Endometrial microvascular endothelial cells (primary cell): Measurements from ENCODE around the gene AGBL2. TPM values are rescaled to one million over a fixed set of nuclear protein-coding genes. Genes with fewer than 3 reads are reported as not detected.
"Not testable (repeated sequence)": the region's sequence is repeated elsewhere in the genome, so short reads cannot be mapped to it uniquely, and the experiment has no call there.

Experiments used
- in situ Hi-C: cut with HindIII; loops from 2 replicates; pipeline ENCODE4 v1.10.0; 2017; ENCODE audit warnings: low sequenced_read_pairs, low pct_unique_long_range_greater_than_20kb; ENCODE audit errors: inconsistent ontology term
- total RNA-seq: library from RNA; depleted of rRNA; stranded (reverse); fragments of >200 nt; gene quantifications from one replicate; pipeline ENCODE4 v1.2.3, GENCODE V29; 2015; ENCODE audit errors: inconsistent ontology term

Gene AGBL2
- total RNA-seq, 1 donor from 2014 or later = not detected

DNA sequence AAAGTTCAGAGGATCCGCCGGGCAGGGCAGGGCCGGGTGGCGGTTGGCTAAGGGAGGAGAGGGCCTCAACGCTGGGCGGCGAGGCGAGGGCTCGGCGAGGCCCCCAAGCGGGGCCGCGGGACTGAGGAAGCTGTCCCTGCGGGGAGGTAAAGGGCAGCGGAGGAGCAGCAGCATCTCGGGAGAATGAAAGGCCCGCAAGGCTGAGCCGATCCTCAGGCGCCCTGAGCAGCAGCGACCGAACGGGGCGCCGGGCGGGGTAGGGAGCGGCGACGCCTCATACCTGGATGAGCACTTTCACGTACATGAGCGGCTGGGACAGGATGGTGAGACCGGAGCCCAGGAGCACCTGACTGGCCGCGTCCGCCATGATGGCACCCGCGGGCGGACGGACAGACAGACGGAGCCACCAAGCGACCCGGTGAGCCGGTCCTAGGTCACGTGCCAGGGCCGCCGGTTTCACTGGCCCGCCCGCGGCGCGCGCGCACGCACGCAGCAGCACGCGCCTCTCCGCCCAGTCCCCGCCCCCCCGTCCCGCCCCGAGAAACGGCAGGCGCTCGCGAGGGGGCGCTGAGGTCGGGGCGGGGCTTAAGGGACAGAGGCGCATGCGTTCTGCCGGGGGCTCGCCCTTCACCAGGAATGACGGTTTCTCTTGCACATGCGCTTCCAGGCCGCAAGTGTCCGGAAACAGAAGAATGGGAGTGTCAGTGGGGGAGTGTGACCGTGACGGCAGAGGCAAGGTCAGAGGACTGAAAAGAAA lies 72.9 kb downstream of the AGBL2 start, which contains the start of gene MTCH2:
TSS of gene MTCH2 (minus strand) at position 461 of the 757 bp plus-strand sequence. CDS start at position 367, 94 bp downstream.
- in situ Hi-C loops = no loop called here

DNA sequence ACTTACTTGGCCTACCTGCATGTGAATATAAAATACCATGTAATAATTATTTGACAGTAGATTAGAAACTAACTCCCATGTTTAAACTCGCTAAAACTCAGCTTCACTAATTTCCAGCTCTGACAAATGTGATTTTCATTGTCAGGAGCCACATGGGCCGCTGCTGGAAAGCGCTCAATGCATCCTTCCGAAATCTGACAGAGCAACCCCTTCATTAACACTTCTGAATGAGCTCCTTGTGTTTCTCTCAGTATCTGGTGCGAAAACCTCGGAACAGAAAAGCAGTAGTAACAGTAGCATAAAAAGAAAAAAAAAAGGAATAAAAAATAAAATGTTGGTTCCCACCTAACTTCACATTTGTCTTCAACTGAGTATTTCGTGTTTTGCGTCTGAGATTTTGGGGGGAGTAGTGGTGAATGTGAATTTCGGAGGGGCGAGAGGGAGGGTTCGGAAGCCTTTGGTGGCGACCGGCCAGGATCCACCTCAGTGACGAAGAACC lies 73.5 kb downstream of the AGBL2 start:
- in situ Hi-C loops = no loop called here

DNA sequence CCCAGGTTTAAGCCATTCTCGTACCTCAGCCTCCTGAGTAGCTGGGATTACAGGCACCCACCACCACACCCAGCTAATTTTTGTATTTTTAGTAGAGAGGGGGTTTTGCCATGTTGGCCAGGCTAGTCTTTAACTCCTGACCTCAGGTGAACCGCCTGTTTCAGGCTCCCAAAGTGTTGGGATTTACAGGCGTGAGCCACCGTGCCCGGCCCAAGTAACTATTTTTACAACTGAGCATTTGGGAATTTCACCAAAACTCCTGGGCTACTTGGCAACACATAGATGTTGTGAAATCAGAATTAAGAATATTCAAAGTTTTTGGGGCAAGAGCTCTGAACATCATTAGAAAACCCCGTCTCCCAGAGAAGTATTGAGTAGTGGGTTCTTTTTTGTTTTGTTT lies 74.7 kb downstream of the AGBL2 start:
- in situ Hi-C loops = not testable (repeated sequence)

DNA sequence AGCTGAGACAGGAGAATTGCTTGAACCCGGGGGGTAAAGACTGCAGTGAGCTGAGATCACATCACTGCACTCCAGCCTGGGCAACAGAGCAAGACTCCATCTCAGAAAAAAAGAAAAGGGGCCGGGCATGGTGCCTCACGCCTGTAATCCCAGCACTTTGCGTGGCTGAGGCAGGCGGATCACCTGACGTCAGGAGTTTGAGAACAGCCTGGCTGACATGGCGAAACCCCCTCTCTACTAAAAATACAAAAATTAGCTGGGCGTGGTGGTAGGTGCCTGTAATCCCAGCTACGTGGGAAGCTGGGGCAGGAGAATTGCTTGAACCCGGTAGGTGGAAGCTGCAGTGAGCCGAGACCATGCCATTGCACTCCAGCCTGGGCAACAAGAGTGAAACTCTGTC lies 78.8 kb downstream of the AGBL2 start:
- in situ Hi-C loops = not testable (repeated sequence)

DNA sequence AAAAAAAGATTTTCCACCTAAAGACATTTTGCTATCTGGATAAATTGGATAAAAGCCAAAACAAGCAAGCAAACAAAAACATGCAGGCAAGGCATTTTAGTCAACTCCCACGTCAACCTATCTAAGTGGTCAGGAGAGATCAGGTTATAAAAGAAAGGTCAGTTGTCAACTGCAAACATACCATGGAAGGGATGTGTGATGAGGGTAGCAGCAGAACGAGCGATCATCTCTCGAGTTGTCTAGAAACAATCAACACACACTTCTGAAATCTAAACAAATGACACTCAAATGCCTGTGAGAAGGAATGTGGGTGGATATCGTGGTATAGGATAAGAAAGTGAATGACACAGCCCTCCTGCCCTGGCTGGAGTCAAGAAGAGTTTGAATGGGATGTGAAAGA lies 83.7 kb downstream of the AGBL2 start:
- in situ Hi-C loops = no loop called here

DNA sequence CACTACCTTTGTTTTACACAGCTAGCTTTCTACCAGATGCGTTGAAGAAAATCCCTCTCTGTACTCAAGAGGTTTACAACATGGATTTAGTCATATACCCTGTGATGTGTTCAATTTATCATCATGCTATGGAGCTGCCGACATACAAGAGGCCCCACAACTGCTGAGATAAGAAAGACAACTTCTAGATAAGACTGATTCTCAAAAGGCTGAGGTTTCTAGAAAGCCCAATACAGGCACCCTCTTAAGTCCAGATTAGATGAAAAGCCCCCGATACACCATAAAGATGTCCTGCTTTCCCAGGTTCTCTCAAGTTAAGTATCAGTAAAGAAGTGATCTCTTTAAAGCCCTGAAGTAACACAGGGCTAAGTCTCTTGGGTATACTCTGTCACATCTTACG lies 87.1 kb downstream of the AGBL2 start:
- in situ Hi-C loops = no loop called here

DNA sequence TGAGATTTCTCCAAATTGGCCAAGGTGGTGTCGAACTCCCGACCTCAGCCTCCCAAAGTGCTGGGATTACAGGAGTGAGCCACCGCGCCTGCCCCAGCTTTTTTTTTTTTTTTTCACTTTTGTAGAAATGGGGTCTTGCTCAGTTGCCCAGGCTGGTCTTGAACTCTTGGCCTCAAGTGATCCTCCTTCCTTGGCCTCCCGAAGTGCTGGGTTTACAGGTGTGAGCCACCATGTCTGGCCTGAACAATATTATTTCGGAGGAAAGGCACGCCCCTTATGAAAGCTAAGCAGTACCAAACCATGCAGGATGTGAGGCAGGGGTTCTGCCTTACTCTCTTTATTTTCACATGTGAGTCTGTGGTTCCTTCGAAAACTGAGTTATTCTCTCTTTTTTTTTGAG lies 88.9 kb downstream of the AGBL2 start:
- in situ Hi-C loops = no loop called here

DNA sequence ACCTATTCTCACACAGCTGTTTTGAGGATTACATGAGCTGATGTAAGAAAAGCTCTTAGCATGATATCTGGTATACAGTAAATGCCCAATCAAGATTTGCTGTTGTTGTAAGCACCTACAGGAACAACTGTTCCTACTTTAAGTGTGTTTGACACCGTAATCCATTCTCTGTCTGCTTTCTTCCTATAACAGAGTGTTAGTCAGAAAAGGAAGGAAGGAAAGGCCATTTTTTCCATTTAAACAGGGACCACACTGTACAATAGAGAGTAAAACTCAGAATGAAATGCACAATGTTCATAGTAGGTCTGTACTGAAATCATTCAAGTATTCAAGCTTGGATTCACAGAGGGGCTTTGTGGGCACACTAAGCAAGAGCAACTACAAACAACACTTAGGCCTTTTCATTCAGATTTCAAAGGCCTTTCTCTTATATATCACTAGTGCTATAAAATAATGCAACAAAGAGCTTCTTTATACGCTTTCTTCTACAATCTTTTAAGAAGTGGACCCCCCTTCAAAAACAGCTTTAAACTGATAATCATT lies 94.3 kb downstream of the AGBL2 start:
- in situ Hi-C loops = no loop called here

DNA sequence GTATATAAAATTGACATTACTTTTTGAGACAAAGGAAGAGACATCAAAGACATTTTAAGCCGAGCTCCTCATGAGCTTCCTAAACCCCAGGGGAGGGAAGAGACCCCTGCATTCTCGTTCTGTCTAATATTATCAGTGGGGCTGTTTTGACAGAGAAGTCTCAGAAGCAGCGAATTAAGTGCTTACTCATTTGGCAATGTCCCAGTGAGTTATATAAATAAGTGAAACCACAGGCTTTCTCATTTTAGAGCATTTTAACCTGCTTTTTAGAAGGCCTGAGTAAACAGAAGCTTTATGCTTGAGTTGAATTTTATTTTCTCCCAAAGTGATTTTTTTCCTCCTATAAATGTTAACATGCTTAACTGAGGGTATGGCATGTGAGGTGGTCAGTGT lies 97.8 kb downstream of the AGBL2 start:
- in situ Hi-C loops = no loop called here

DNA sequence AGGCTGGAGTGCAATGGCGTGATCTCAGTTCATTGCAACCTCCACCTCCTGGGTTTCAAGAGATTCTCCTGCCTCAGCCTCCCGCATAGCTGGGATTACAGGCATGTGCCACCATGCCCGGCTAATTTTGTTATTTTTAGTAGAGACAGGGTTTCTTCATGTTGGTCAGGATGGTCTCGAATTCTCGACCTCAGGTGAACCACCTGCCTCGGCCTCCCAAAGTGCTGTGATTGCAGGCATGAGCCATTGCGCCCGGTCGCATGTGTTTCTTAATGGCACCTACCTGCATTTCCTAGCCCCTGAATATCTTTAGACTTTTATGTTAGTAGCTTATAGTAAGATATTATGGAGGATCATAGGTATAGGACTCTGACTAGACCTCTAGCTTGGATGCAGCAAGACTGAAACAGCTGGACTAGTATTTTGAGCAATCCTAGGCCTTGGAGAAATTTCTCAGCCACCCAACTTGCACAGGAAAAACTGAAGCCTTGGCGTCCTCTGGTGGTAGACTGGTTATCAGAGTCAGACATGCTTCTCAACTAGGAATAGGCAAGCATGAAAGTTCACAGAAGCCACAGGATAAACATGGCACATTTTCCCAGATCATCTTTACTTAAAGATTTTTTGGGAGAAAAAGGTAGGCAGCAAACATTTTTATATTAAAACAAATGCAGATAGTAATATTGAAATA lies 98.3 kb downstream of the AGBL2 start:
- in situ Hi-C loops = no loop called here

DNA sequence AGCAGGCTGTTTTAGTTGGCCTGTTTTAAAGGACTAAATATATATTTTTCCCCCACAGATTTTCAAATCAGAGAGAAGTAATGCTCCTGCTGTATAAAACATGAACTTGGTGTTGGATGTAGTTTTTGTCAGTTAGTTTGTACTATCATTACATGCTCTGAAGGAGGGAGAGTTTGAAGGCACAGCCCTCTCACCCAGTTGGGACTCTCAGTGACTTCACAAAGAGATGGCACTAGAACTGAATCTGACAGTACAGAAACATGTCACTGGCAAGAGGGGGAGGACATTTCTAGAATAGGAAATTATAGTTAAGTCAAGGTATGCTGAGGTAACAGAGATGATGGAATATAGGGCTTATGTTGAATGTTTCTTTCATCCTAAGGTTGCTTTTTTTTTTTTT lies 99.9 kb downstream of the AGBL2 start:
- in situ Hi-C loops = no loop called here

DNA sequence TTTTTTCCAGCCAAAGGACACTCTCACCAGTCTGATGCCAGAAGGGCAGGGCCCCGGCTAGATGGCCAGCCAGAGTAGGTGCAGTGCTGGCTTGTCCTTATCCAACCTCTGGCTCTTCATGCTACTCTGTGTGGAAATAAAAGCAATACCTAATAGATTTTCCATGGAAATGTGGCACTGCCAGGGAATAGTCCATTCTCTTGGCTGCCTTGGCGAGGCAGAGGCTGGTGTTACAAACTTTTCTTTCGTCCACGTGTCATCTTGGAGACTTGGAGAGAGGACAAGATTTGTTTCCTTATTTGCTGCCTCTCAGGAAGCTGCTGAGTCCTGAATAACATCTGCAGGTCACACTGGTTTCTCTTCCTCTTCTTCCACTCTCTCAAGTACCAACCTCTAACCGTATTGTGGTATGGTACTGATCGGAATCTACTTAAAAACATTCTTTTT lies 103.8 kb downstream of the AGBL2 start:
- in situ Hi-C loops = no loop called here

DNA sequence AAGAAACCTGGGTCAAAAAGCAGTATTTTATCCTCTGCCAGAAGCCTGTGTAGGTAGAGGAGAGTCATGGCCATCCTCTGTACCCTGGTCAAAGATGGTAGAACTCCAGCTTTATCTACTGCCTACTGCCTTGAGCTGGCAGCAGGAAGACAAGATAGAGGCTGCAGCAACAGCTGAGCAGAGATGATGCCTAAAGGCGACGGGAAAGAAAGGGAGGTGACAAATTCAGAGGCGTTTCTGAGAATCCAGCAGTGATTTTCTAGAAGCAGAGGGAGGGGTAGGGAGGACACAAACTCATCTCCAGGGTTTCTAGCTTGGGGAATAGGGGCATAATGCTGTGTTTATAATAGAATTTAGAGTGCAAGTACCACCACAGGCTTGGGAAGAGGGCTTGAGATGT lies 105.5 kb downstream of the AGBL2 start:
- in situ Hi-C loops = no loop called here

Other genes with a start within 250 kb of the AGBL2 start
- gene CELF1, start 162.2 kb downstream of the AGBL2 start, total RNA-seq = 86.2 TPM
- gene PTPMT1, start 149.8 kb downstream of the AGBL2 start, total RNA-seq = 107 TPM
- 26.3 TPM for gene KBTBD4, start 136.4 kb downstream of the AGBL2 start, total RNA-seq
- 78.7 TPM for gene NDUFS3, start 136.3 kb downstream of the AGBL2 start, total RNA-seq
- not detected for gene FAM180B, start 128.7 kb downstream of the AGBL2 start, total RNA-seq
- gene C1QTNF4, start 121.0 kb downstream of the AGBL2 start, total RNA-seq = not detected
- 164 TPM for gene MTCH2, start 72.8 kb downstream of the AGBL2 start, total RNA-seq
- 64.0 TPM for gene FNBP4, start 52.0 kb upstream of the AGBL2 start, total RNA-seq
- gene NUP160, start 133.0 kb upstream of the AGBL2 start, total RNA-seq = 18.7 TPM